ENCODE data around the gene HCN4. TPM values are rescaled to one million over a fixed set of nuclear protein-coding genes. Genes with fewer than 3 reads are reported as not detected.

HCN4 gene
- total RNA-seq, 3 donors from 2014 or later (not counting 1 experiment from before 2014, with no cell fraction given) = not detected

DNA sequence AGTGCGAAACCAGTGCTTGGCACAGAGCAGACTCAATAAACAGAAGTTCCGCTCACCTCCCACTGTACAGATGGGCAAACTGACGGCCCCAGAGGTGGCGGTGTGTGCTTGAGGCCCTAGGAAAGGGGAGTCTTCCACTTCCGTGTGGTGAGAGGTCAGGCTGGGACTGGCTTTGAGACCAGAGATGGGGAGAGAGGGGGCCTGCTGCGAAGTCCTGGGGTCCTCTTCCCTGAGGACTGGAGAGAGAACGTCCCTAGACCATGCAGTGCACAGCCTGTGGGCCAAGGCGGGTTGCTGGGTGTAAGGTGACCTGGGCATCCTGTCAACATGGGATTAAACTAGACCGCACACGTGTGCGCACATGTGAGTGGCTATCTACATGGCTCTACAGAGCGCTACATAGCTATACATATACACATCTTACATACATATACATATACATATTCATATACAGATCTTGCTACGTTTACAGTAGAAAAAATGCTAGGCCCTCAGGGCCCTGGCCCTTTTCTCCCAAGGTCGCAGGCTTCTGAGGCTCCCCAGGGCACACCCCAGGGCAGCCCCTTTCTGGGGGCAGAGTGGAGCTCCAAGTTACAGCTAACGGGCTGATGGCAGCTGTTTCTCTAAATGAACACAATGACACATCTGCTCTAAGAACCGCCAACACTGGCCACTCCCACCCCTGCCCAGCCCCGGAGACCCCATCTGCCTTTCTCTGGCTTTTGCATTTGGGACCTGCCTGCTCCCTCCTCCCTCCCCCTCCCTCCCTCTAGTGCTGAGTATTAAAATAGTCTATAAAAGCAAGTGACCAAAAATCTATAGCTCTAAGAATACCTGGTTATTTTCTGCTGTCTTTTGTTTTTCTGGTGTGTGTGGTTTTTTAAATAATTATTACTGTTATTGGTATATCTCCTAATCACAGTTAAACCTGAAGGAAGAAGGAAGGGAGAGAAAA, 47.0 kb downstream of the HCN4 start:
- 81% methylated on average over 17 of the region's 17 CpGs for WGBS (ENCODE audit: insufficient coverage)
- intact Hi-C loops (cut with micrococcal nuclease) = no loop called here

DNA sequence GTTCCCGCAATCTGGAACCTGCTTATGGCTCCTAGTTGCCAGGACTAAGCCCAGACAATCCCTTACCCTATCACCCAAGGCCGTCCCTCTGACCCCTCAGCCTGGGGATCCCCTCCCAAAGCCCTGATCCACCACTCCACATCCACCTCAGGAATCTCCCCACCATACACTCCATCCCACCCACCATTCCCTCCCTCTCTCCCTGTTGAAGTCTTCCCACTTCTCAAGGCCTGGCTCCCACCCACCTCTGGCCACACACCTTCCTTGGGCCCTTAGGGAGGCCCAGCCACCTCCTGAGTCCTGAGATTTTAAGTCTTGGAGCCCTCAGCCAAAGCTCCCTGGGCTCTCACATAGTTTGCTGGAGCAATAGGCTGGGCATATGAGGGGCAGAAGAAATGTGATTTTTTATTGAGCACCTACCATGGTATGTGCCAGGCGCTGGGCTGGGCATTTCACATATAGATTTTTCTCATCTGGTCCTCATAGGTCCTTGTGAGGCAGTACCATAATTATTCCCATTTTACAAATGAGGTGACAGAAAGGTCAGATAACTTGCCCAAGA, 48.1 kb downstream of the HCN4 start:
- no peaks in the 10 kb centered on the region for H3K9me3 Mint-ChIP-seq
- no peaks in the 10 kb centered on the region for H3K36me3 Mint-ChIP-seq
- peaks cover 0 to 5% of the 10 kb centered on the region in 2 donors for H3K4me1 Mint-ChIP-seq
- peaks cover 13 to 29% of the 10 kb centered on the region in 2 donors for H3K27me3 Mint-ChIP-seq (ENCODE audit: low read depth in 2 of 2)
- H3K27me3 ChIP-seq (ENCODE audit: control insufficient read depth, insufficient read depth, low read length) = peaks cover 2% of the 10 kb centered on the region
- peaks cover 6% of the 10 kb centered on the region for H3K4me1 ChIP-seq (ENCODE audit: control insufficient read depth, insufficient read depth, low read length)
- WGBS (ENCODE audit: insufficient coverage) = 89% methylated on average over 3 of the region's 3 CpGs
- no peak overlapping the region for H3K4me3 Mint-ChIP-seq
- intact Hi-C loops (cut with micrococcal nuclease) = no loop called here
- H3K4me3 ChIP-seq (ENCODE audit: low read length) = no peak overlapping the region
- no peaks in the 10 kb centered on the region for H3K36me3 ChIP-seq (ENCODE audit: control insufficient read depth, insufficient read depth, low read length)
- H3K27ac ChIP-seq (ENCODE audit: low read length) = no peak overlapping the region
- no peak overlapping the region for H3K27ac Mint-ChIP-seq
- DNase-seq = no peak
- TF ChIP-seq, protein P1, sequence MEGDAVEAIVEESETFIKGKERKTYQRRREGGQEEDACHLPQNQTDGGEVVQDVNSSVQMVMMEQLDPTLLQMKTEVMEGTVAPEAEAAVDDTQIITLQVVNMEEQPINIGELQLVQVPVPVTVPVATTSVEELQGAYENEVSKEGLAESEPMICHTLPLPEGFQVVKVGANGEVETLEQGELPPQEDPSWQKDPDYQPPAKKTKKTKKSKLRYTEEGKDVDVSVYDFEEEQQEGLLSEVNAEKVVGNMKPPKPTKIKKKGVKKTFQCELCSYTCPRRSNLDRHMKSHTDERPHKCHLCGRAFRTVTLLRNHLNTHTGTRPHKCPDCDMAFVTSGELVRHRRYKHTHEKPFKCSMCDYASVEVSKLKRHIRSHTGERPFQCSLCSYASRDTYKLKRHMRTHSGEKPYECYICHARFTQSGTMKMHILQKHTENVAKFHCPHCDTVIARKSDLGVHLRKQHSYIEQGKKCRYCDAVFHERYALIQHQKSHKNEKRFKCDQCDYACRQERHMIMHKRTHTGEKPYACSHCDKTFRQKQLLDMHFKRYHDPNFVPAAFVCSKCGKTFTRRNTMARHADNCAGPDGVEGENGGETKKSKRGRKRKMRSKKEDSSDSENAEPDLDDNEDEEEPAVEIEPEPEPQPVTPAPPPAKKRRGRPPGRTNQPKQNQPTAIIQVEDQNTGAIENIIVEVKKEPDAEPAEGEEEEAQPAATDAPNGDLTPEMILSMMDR (IDR thresholded peaks at IDR 0.05) = no peak
- H3K9me3 ChIP-seq (ENCODE audit: control insufficient read depth, insufficient read depth, low read length) = no peaks in the 10 kb centered on the region
- ATAC-seq = no peak

More for the DNA sequence above, 47.0 kb downstream of the HCN4 start:
- Histone ChIP-seq H3K9me3 (ENCODE audit: control insufficient read depth, insufficient read depth, low read length) (no peaks in the 10 kb centered on the region), H3K27ac (ENCODE audit: low read length) (no peak overlapping the region), H3K4me3 (ENCODE audit: low read length) (no peak overlapping the region), H3K4me1 (ENCODE audit: control insufficient read depth, insufficient read depth, low read length) (peaks cover 6% of the 10 kb centered on the region), H3K27me3 (ENCODE audit: control insufficient read depth, insufficient read depth, low read length) (peaks cover 2% of the 10 kb centered on the region), H3K36me3 (ENCODE audit: control insufficient read depth, insufficient read depth, low read length) (no peaks in the 10 kb centered on the region)
- no peak overlapping the region for H3K27ac Mint-ChIP-seq
- peaks cover 0 to 6% of the 10 kb centered on the region in 2 donors for H3K4me1 Mint-ChIP-seq
- TF ChIP-seq, protein P1 (IDR thresholded peaks at IDR 0.05) = no peak
- DNase-seq = no peak
- no peaks in the 10 kb centered on the region for H3K36me3 Mint-ChIP-seq
- no peaks in the 10 kb centered on the region for H3K9me3 Mint-ChIP-seq
- peaks cover 15 to 18% of the 10 kb centered on the region in 2 donors for H3K27me3 Mint-ChIP-seq (ENCODE audit: low read depth in 2 of 2)
- ATAC-seq = no peak
- H3K4me3 Mint-ChIP-seq = no peak overlapping the region

DNA sequence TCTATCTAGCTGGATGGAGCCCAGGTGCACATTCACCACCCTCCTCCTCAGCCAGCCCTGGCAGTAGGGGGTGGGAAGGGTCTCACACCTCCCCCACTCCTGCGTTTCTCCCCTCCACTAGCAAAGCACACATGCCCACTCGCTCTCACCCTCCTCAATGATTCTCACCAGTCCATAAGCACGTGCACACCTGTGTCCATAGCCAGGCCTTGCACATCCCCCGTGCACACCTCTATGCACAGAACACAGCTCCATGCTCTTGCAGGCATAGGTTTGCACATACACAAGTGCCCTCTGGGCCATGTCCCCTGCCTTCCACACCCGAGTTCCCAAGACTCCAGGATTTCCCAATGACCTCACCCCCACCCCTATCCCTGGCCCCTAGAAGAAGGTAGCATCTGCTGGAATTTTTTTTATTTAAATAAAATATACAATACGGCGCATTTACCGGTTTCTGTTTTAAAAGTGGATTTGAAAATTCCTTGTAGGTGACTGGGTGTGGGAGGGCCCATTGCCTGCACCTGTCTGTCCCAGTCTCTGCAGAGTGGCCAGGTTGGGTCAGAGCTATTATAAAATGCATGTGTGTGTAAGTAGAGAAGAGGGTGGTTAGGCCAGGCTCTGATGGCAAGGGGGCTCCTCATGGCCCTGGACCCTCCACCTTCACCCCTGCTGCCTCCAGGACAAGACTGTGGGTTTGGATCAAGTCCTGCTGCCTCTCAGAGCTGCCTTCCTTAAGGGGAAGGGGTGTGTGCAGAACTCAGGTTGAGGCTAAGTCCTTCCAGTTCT, 49.1 kb downstream of the HCN4 start:
- Mint-ChIP-seq H3K27me3 (ENCODE audit: low read depth in 2 of 2) (peaks cover 11 to 30% of the 10 kb centered on the region in 2 donors), H3K36me3 (no peaks in the 10 kb centered on the region), H3K27ac (no peak overlapping the region), H3K4me3 (no peak overlapping the region), H3K4me1 (no peaks in the 10 kb centered on the region), H3K9me3 (no peaks in the 10 kb centered on the region)
- Histone ChIP-seq H3K27ac (ENCODE audit: low read length) (no peak overlapping the region), H3K4me1 (ENCODE audit: control insufficient read depth, insufficient read depth, low read length) (peaks cover 3% of the 10 kb centered on the region), H3K36me3 (ENCODE audit: control insufficient read depth, insufficient read depth, low read length) (no peaks in the 10 kb centered on the region), H3K9me3 (ENCODE audit: control insufficient read depth, insufficient read depth, low read length) (no peaks in the 10 kb centered on the region), H3K4me3 (ENCODE audit: low read length) (no peak overlapping the region), H3K27me3 (ENCODE audit: control insufficient read depth, insufficient read depth, low read length) (peaks cover 2% of the 10 kb centered on the region)
- WGBS (ENCODE audit: insufficient coverage) = 75% methylated on average over 8 of the region's 8 CpGs
- TF ChIP-seq, protein P1 (IDR thresholded peaks at IDR 0.05) = no peak
- intact Hi-C loops (cut with micrococcal nuclease) = no loop called here
- DNase-seq (no peak), ATAC-seq (no peak)

Data from natural killer cell (primary cell).